Activated CD8-positive, alpha-beta T cell treated with anti-CD3 and anti-CD28 coated beads for 36 hours (primary cell): ENCODE data around the gene PARS2. TPM values are rescaled to one million over a fixed set of nuclear protein-coding genes. Genes with fewer than 3 reads are reported as not detected.

Experiments used
- ATAC-seq: fragments of 200-7000 bp; cut with Tn5 transposase; one replicate; pipeline ENCODE4 v1.10.0; 2021; ENCODE audit warnings: mild to moderate bottlenecking, moderate library complexity
- CTCF ChIA-PET: fragments of 350-600 bp; sonication (Branson Sonifier 250); formaldehyde crosslinking; loops from one replicate; lab custom pipeline; 2021; ENCODE audit warnings: antibody characterized with exemption; lab: Charles Lee
- POLR2A ChIA-PET: fragments of 350-600 bp; sonication (Branson Sonifier 250); formaldehyde crosslinking; loops from one replicate; lab custom pipeline; 2021; ENCODE audit warnings: antibody characterized with exemption; lab: Charles Lee
- DNase-seq: peaks from one replicate; pipeline ENCODE4 v3.0.0-alpha.2; 2020
- H3K27ac Mint-ChIP-seq: one replicate; pipeline ENCODE4 v1.8.0; 2021; ENCODE audit warnings: mild to moderate bottlenecking, mixed read lengths
- H3K27me3 Mint-ChIP-seq: one replicate; pipeline ENCODE4 v1.8.0; 2021; ENCODE audit warnings: mixed read lengths
- H3K36me3 Mint-ChIP-seq: one replicate; pipeline ENCODE4 v1.8.0; 2021; ENCODE audit warnings: low read depth, mixed read lengths
- H3K4me1 Mint-ChIP-seq: one replicate; pipeline ENCODE4 v1.8.0; 2021; ENCODE audit warnings: low read depth, mixed read lengths
- H3K4me3 Mint-ChIP-seq: one replicate; pipeline ENCODE4 v1.8.0; 2021; ENCODE audit warnings: mild to moderate bottlenecking, moderate library complexity, mixed read lengths
- H3K9me3 Mint-ChIP-seq: one replicate; pipeline ENCODE4 v1.8.0; 2021; ENCODE audit warnings: mixed read lengths
- CTCF ChIP-seq: fragments of 200-600 bp; IDR thresholded peaks from one replicate; pipeline ENCODE4 v1.8.0; 2022; ENCODE audit warnings: antibody characterized with exemption, mild to moderate bottlenecking
- intact Hi-C: fragments of 100-400 bp; cut with micrococcal nuclease; formaldehyde crosslinking; loops from one replicate; pipeline ENCODE4 v1.10.0; 2022
- total RNA-seq, 2 experiments: library from RNA; stranded (reverse); gene quantifications; one replicate each; pipeline ENCODE4 v1.2.3, GENCODE V29; 2021

Gene PARS2
- total RNA-seq, 2 experiments from 2014 or later: 6.0 to 6.7 TPM

- H3K36me3 Mint-ChIP-seq: peaks cover 26% of the 10 kb centered on the region
- H3K27me3 Mint-ChIP-seq: no peaks in the 10 kb centered on the region
- intact Hi-C loops: loop anchor here (2.0 kb wide), 1 partner anchor 89 kb away; no protein-coding TSS in a partner anchor
- CTCF ChIA-PET: interaction anchor here (1.1 to 2.1 kb wide), 7 partner anchors 10 to 94 kb away, joined by 3 to 10 read pairs (median 4); partner anchors contain the start of gene TTC22
- no peaks in the 10 kb centered on the region for H3K9me3 Mint-ChIP-seq
- no peak for TF ChIP-seq CTCF
- H3K4me3 Mint-ChIP-seq: peak within 1 kb of the TSS; percentile 93
- ATAC-seq: peak; percentile 97
- DNase-seq: peak; percentile 84
- H3K27ac Mint-ChIP-seq: peak within 1 kb of the TSS; percentile 93
- POLR2A ChIA-PET: interaction anchor here (0.6 to 2.6 kb wide), 9 partner anchors 10 to 559 kb away, joined by 3 to 18 read pairs (median 4); partner anchors contain the start of genes PARS2 and TTC22
- H3K4me1 Mint-ChIP-seq: peaks cover 32% of the 10 kb centered on the region
Measured at GRCh38 chr1:54715493-54716298, 48.6 kb downstream of the PARS2 start, which contains the start of gene TTC4. Gene TTC4 (plus strand): TSS chr1:54715861. CDS start chr1:54715909, 48 bp downstream.

DNA sequence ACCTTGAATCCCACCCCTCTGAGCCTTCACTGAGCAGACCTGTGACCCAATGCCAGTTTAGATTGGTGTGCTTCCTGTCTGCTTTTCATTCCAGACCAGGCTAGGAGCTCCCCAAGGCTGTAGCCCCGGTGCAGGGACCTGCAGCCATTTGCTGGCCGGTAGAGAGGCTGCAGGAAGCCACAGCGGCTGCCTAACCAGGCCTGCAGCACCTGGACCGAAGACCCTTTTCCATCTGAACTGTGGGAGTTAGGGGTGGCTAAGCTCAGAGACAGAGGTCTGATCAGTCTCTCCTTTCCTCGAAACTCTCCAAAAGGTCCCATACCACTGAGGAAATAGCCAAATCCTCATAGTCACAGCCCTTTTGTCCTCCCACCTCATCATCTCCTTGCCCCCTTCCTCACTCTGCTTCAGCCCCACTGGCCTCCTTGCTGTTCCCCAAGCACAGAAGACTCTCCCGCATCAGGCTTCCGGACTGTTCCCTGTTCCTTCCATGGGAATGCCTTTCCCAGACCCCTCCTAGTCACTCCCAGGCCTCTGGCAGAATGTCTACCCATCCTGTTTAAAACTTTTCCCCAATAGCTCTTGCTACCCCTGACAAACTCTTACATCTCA is 49.3 kb downstream of the PARS2 start:
- no peak for DNase-seq
- peak overlapping the region; percentile 93 for H3K27ac Mint-ChIP-seq
- POLR2A ChIA-PET: interaction anchor here (1.1 to 2.6 kb wide), 5 partner anchors 10 to 85 kb away, joined by 3 to 18 read pairs (median 5); partner anchors contain the start of genes PARS2 and TTC22
- CTCF ChIA-PET: interaction anchor here (1.1 to 2.1 kb wide), 5 partner anchors 9 to 86 kb away, joined by 3 to 10 read pairs (median 4); partner anchors contain the start of gene TTC22
- ATAC-seq: no peak
- no peaks in the 10 kb centered on the region for H3K9me3 Mint-ChIP-seq
- intact Hi-C loops: no loop called here
- H3K36me3 Mint-ChIP-seq: peaks cover 25% of the 10 kb centered on the region
- H3K4me3 Mint-ChIP-seq: peak overlapping the region; percentile 93
- no peaks in the 10 kb centered on the region for H3K27me3 Mint-ChIP-seq
- H3K4me1 Mint-ChIP-seq: peaks cover 32% of the 10 kb centered on the region
- TF ChIP-seq CTCF: no peak

- peaks cover 10% of the 10 kb centered on the region for H3K4me1 Mint-ChIP-seq
- ChIA-PET CTCF (no interaction called here), POLR2A (no interaction called here)
- ATAC-seq: no peak
- no peaks in the 10 kb centered on the region for H3K9me3 Mint-ChIP-seq
- no peak for DNase-seq
- no peak overlapping the region for H3K4me3 Mint-ChIP-seq
- peaks cover 6% of the 10 kb centered on the region for H3K36me3 Mint-ChIP-seq
- no peak for TF ChIP-seq CTCF
- peaks cover 4% of the 10 kb centered on the region for H3K27me3 Mint-ChIP-seq
- no peak overlapping the region for H3K27ac Mint-ChIP-seq
- intact Hi-C loops: no loop called here
Measured at GRCh38 chr1:54711536-54711935, 52.8 kb downstream of the PARS2 start.

DNA sequence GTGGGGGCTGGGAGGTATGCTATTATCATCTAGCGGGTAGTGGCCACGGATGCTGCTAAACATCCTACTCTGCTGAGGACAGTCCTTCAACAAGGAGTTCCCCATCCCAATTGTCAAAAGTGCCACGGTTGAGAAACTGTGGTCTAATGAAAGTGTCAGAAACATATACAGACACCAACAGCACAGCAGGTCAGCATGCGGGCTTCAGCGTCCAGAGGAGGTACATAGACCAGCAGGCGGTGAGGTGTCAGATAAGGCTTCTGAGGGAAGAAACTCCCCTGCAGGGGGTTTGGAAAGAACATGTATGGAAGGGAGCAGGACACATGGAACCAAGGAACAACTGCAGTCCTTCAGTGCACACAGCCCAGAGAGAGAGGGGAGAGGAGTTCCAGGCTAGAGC is 53.5 kb downstream of the PARS2 start:
- CTCF ChIA-PET: no interaction called here
- peaks cover 7% of the 10 kb centered on the region for H3K27me3 Mint-ChIP-seq

More for the DNA sequence above, 53.5 kb downstream of the PARS2 start:
- Mint-ChIP-seq H3K36me3 (no peaks in the 10 kb centered on the region), H3K4me3 (no peak overlapping the region), H3K27ac (no peak overlapping the region), H3K4me1 (peaks cover 6% of the 10 kb centered on the region), H3K9me3 (no peaks in the 10 kb centered on the region)
- no peak for TF ChIP-seq CTCF
- POLR2A ChIA-PET: no interaction called here
- intact Hi-C loops: no loop called here
- ATAC-seq (no peak), DNase-seq (no peak)
